CD8-positive, alpha-beta memory T cell (primary cell): ENCODE results near the gene GLO1. TPM values are rescaled to one million over a fixed set of nuclear protein-coding genes. Genes with fewer than 3 reads are reported as not detected.
A peak's percentile ranks its signal among the peaks of the same experiment; 100 is the strongest.
"Not testable (repeated sequence)": the region's sequence is repeated elsewhere in the genome, so short reads cannot be mapped to it uniquely, and the experiment has no call there.

Experiments used
- CTCF ChIA-PET: fragments of 350-600 bp; sonication (Branson Sonifier 250); formaldehyde crosslinking; loops from one replicate; lab custom pipeline; 2021; ENCODE audit warnings: antibody characterized with exemption; lab: Charles Lee
- POLR2A ChIA-PET: fragments of 350-600 bp; sonication (Branson Sonifier 250); formaldehyde crosslinking; loops from one replicate; lab custom pipeline; 2021; ENCODE audit warnings: antibody characterized with exemption; lab: Charles Lee
- DNase-seq, 5 donors: peaks; one replicate each; pipeline versions ENCODE4 v3.0.0 to v3.0.0-alpha.2; 2020 to 2022; ENCODE audit warnings: mixed read lengths in 1 of 5
- H3K27ac ChIP-seq: one replicate; pipeline ENCODE4 v1.7.0; 2013; ENCODE audit warnings: low read depth, mild to moderate bottlenecking, low read length, moderate library complexity
- H3K27me3 ChIP-seq: 2 replicates; pipeline ENCODE4 v1.7.0; 2013; ENCODE audit warnings: low read length, mild to moderate bottlenecking; ENCODE audit not compliant: insufficient read depth, poor library complexity, severe bottlenecking
- H3K36me3 ChIP-seq: 2 replicates; pipeline ENCODE4 v1.7.0; 2013; ENCODE audit warnings: mild to moderate bottlenecking, low read length, moderate library complexity; ENCODE audit not compliant: insufficient read depth
- H3K4me1 ChIP-seq: 2 replicates; pipeline ENCODE4 v1.7.0; 2013; ENCODE audit warnings: mild to moderate bottlenecking, low read length, moderate library complexity; ENCODE audit not compliant: insufficient read depth
- H3K4me3 ChIP-seq: 2 replicates; pipeline ENCODE4 v1.7.0; 2013; ENCODE audit warnings: mild to moderate bottlenecking, low read length
- H3K9me3 ChIP-seq: 2 replicates; pipeline ENCODE4 v1.7.0; 2013; ENCODE audit warnings: mild to moderate bottlenecking, low read length
- H3K27ac Mint-ChIP-seq, 8 donors: one replicate each; pipeline ENCODE4 v1.8.0; 2020 to 2021; ENCODE audit warnings: mixed read lengths in 8 of 8, mild to moderate bottlenecking in 6 of 8, inconsistent platforms in 3 of 8, moderate library complexity in 3 of 8
- H3K27me3 Mint-ChIP-seq, 2 donors: one replicate each; pipeline ENCODE4 v1.8.0; 2020 to 2021; ENCODE audit warnings: mixed read lengths in 2 of 2, mild to moderate bottlenecking in 1 of 2, moderate library complexity in 1 of 2
- H3K36me3 Mint-ChIP-seq, 3 donors: one replicate each; pipeline ENCODE4 v1.8.0; 2020 to 2021; ENCODE audit warnings: mixed read lengths in 3 of 3, inconsistent platforms in 1 of 3, mild to moderate bottlenecking in 1 of 3
- H3K4me1 Mint-ChIP-seq, 3 donors: one replicate each; pipeline ENCODE4 v1.8.0; 2020 to 2021; ENCODE audit warnings: mixed read lengths in 3 of 3, inconsistent platforms in 1 of 3, mild to moderate bottlenecking in 1 of 3
- H3K4me3 Mint-ChIP-seq, 7 donors: one replicate each; pipeline ENCODE4 v1.8.0; 2020 to 2021; ENCODE audit warnings: mixed read lengths in 7 of 7, mild to moderate bottlenecking in 6 of 7, moderate library complexity in 4 of 7, inconsistent platforms in 2 of 7
- H3K9me3 Mint-ChIP-seq, 5 donors: one replicate each; pipeline ENCODE4 v1.8.0; 2020 to 2022; ENCODE audit warnings: mixed read lengths in 5 of 5, mild to moderate bottlenecking in 3 of 5, moderate library complexity in 2 of 5, inconsistent platforms in 1 of 5
- polyA plus RNA-seq: library from polyadenylated mRNA; unstranded; fragments of 300-500 nt; fragmentation: Illumina TruSeq; gene quantifications from one replicate; pipeline ENCODE4 v1.2.3, GENCODE V29; 2021
- total RNA-seq, 2 experiments: library from RNA; stranded (reverse); gene quantifications; one replicate each; pipeline ENCODE4 v1.2.3, GENCODE V29; 2021

The GLO1 gene
- total and polyA plus RNA-seq, 3 experiments from 2014 or later = 98.9 to 157 (median 153) TPM

GRCh38 chr6:38703949-38704590 lies 1.1 kb upstream of the GLO1 start:
- H3K4me1 Mint-ChIP-seq = peaks cover 27 to 33% (median 28%) of the 10 kb centered on the region in 3 donors
- POLR2A ChIA-PET = interaction anchor here (0.9 to 1.9 kb wide), 2 partner anchors 10 to 17 kb away, joined by 3 to 41 read pairs; partner anchors contain the start of gene DNAH8

GRCh38 chr6:38701551-38701950 lies 1.4 kb downstream of the GLO1 start:
- peaks cover 5% of the 10 kb centered on the region for H3K9me3 ChIP-seq
- Mint-ChIP-seq H3K27me3 (peaks cover 9% of the 10 kb centered on the region in 2 donors), H3K36me3 (peaks cover 11 to 16% (median 13%) of the 10 kb centered on the region in 3 donors), H3K4me3 (peak overlapping the region; percentile 24 to 96 (median 92)), H3K27ac (peak overlapping the region in 4 of 8 donors; percentile 8 to 92 (median 84)), H3K4me1 (peaks cover 38 to 54% (median 47%) of the 10 kb centered on the region in 3 donors), H3K9me3 (peaks cover 6 to 19% (median 10%) of the 10 kb centered on the region in 5 donors)
- ChIA-PET POLR2A (interaction anchor here (0.7 to 1.2 kb wide), 2 partner anchors 12 to 1352 kb away, joined by 3 to 5 read pairs; no protein-coding TSS in a partner anchor), CTCF (interaction anchor here (2.5 kb wide), 1 partner anchor 13 kb away, joined by 14 read pairs; the partner anchor contains the start of gene DNAH8)
- no peak overlapping the region for H3K27ac ChIP-seq
- peaks cover 6% of the 10 kb centered on the region for H3K27me3 ChIP-seq
- no peaks in the 10 kb centered on the region for H3K4me1 ChIP-seq
- no peak for DNase-seq
- H3K36me3 ChIP-seq = no peaks in the 10 kb centered on the region
- H3K4me3 ChIP-seq = no peak overlapping the region

More at GRCh38 chr6:38703949-38704590, 1.1 kb upstream of the GLO1 start:
- Mint-ChIP-seq H3K27ac (no peak overlapping the region), H3K36me3 (peaks cover 7 to 14% (median 13%) of the 10 kb centered on the region in 3 donors), H3K27me3 (peaks cover 18 to 23% of the 10 kb centered on the region in 2 donors), H3K4me3 (no peak overlapping the region), H3K9me3 (peaks cover 6 to 19% (median 10%) of the 10 kb centered on the region in 5 donors)
- Histone ChIP-seq H3K4me1 (no peaks in the 10 kb centered on the region), H3K27me3 (peaks cover 6% of the 10 kb centered on the region), H3K4me3 (no peak overlapping the region), H3K27ac (no peak overlapping the region), H3K36me3 (no peaks in the 10 kb centered on the region), H3K9me3 (peaks cover 5% of the 10 kb centered on the region)
- CTCF ChIA-PET = interaction anchor here (0.7 kb wide), 1 partner anchor 9 kb away, joined by 3 read pairs; no protein-coding TSS in a partner anchor
- no peak for DNase-seq

DNA sequence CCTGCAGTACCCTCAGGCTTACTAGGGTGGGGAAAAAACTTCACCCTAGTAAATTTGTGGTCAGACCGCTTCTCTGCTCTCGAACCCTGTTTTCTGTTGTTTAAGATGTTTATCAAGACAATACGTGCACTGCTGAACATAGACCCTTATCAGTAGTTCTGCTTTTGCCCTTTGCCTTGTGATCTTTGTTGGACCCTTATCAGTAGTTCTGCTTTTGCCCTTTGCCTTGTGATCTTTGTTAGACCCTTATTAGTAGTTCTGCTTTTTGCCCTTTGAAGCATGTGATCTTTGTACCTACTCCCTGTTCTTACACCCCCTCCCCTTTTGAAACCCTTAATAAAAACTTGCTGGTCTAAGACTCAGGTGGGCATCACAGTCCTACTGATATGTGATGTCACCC lies 3.2 kb downstream of the GLO1 start:
- H3K9me3 ChIP-seq, H3K36me3 ChIP-seq, H3K27me3 ChIP-seq, CTCF ChIA-PET, H3K27me3 Mint-ChIP-seq, H3K4me1 ChIP-seq, H3K27ac ChIP-seq, DNase-seq, H3K4me3 ChIP-seq: not testable (repeated sequence)
- peaks cover 43 to 63% (median 57%) of the 10 kb centered on the region in 3 donors for H3K4me1 Mint-ChIP-seq
- H3K36me3 Mint-ChIP-seq = peaks cover 11 to 16% (median 13%) of the 10 kb centered on the region in 3 donors
- H3K4me3 Mint-ChIP-seq = peak overlapping the region in 1 of 7 donors; percentile 61
- peak overlapping the region in 1 of 8 donors; percentile 45 for H3K27ac Mint-ChIP-seq
- POLR2A ChIA-PET = interaction anchor here (1.0 kb wide), 1 partner anchor 14 kb away, joined by 4 read pairs; no protein-coding TSS in a partner anchor
- H3K9me3 Mint-ChIP-seq = peaks cover 6 to 19% (median 10%) of the 10 kb centered on the region in 5 donors

- H3K27me3 ChIP-seq = no peaks in the 10 kb centered on the region
- Mint-ChIP-seq H3K4me3 (peak overlapping the region in 1 of 7 donors; percentile 44), H3K27me3 (no peaks in the 10 kb centered on the region), H3K27ac (peak overlapping the region in 5 of 8 donors; percentile 12 to 48 (median 45)), H3K9me3 (peaks cover 6 to 19% (median 10%) of the 10 kb centered on the region in 5 donors), H3K4me1 (peaks cover 42 to 65% (median 64%) of the 10 kb centered on the region in 3 donors), H3K36me3 (peaks cover 11 to 16% (median 13%) of the 10 kb centered on the region in 3 donors)
- no peaks in the 10 kb centered on the region for H3K36me3 ChIP-seq
- H3K4me3 ChIP-seq = no peak overlapping the region
- ChIA-PET CTCF (no interaction called here), POLR2A (no interaction called here)
- H3K4me1 ChIP-seq = no peaks in the 10 kb centered on the region
- H3K9me3 ChIP-seq = peaks cover 5% of the 10 kb centered on the region
- H3K27ac ChIP-seq = no peak overlapping the region
- DNase-seq = no peak
Measured at GRCh38 chr6:38697846-38698245, 5.1 kb downstream of the GLO1 start.

- CTCF ChIA-PET = no interaction called here
- peak overlapping the region in 3 of 8 donors; percentile 2 to 13 (median 5) for H3K27ac Mint-ChIP-seq
- DNase-seq = no peak
- H3K4me1 Mint-ChIP-seq = peaks cover 39 to 65% (median 58%) of the 10 kb centered on the region in 3 donors
- peaks cover 10 to 11% (median 11%) of the 10 kb centered on the region in 3 donors for H3K36me3 Mint-ChIP-seq
- Histone ChIP-seq H3K27me3 (no peaks in the 10 kb centered on the region), H3K36me3 (no peaks in the 10 kb centered on the region), H3K27ac (no peak overlapping the region), H3K9me3 (peaks cover 5% of the 10 kb centered on the region), H3K4me3 (no peak overlapping the region), H3K4me1 (no peaks in the 10 kb centered on the region)
- no peak overlapping the region for H3K4me3 Mint-ChIP-seq
- POLR2A ChIA-PET = no interaction called here
- H3K27me3 Mint-ChIP-seq = no peaks in the 10 kb centered on the region
- H3K9me3 Mint-ChIP-seq = peaks cover 6 to 19% (median 10%) of the 10 kb centered on the region in 5 donors
Measured at GRCh38 chr6:38696345-38696744, 6.6 kb downstream of the GLO1 start.

- H3K4me3 ChIP-seq = no peak overlapping the region
- peaks cover 5% of the 10 kb centered on the region for H3K9me3 ChIP-seq
- peaks cover 35 to 63% (median 56%) of the 10 kb centered on the region in 3 donors for H3K4me1 Mint-ChIP-seq
- H3K27me3 Mint-ChIP-seq = no peaks in the 10 kb centered on the region
- H3K27ac ChIP-seq = no peak overlapping the region
- no peaks in the 10 kb centered on the region for H3K36me3 ChIP-seq
- H3K4me1 ChIP-seq = no peaks in the 10 kb centered on the region
- H3K36me3 Mint-ChIP-seq = peaks cover 9 to 11% (median 11%) of the 10 kb centered on the region in 3 donors
- DNase-seq = no peak
- H3K27ac Mint-ChIP-seq = peak overlapping the region in 3 of 8 donors; percentile 2 to 25 (median 5)
- H3K27me3 ChIP-seq = no peaks in the 10 kb centered on the region
- POLR2A ChIA-PET = no interaction called here
- no peak overlapping the region for H3K4me3 Mint-ChIP-seq
- CTCF ChIA-PET = no interaction called here
- peaks cover 6 to 17% (median 10%) of the 10 kb centered on the region in 5 donors for H3K9me3 Mint-ChIP-seq
Measured at GRCh38 chr6:38695933-38696332, 7.0 kb downstream of the GLO1 start.

DNA sequence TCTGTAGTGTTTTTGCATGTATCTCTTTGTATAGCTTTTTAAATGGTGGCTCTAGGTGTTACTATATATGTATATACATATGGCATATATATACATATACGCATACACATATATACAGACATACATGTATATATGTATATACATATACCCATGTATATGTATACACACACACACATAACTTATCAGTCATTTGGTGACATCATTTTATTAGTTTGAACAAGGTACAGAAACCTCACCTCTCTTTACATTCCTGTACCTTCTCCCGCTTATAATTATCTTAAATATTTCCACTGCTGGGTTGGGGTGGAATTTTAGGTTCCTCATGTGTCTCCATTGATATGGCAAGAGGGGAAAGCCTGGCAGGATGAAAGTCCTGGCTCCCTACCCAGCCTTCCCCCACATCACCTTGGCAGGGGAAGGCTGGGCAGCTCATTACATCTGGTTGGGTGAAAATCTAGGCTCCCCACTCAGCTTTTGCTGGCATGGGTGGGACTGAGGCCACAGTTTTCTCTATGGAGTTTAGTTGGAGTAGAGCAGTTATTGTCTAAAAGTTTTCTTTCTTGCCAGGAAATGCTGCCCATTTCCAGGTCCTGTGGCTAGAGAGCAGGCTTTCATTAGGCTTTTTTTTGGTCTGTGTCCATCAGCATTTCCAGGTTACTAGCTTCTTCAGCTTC lies 7.6 kb downstream of the GLO1 start:
- H3K36me3 Mint-ChIP-seq = peaks cover 8 to 11% (median 11%) of the 10 kb centered on the region in 3 donors
- H3K9me3 ChIP-seq = peaks cover 4% of the 10 kb centered on the region
- ChIA-PET CTCF (interaction anchor here (1.2 kb wide), 1 partner anchor 8 kb away, joined by 3 read pairs; no protein-coding TSS in a partner anchor), POLR2A (no interaction called here)
- no peak overlapping the region for H3K4me3 Mint-ChIP-seq
- H3K9me3 Mint-ChIP-seq = peaks cover 6 to 15% (median 8%) of the 10 kb centered on the region in 5 donors
- no peak for DNase-seq
- no peaks in the 10 kb centered on the region for H3K4me1 ChIP-seq
- no peaks in the 10 kb centered on the region for H3K36me3 ChIP-seq
- H3K4me3 ChIP-seq = no peak overlapping the region
- H3K27me3 Mint-ChIP-seq = no peaks in the 10 kb centered on the region
- H3K27ac ChIP-seq = no peak overlapping the region
- peaks cover 33 to 62% (median 54%) of the 10 kb centered on the region in 3 donors for H3K4me1 Mint-ChIP-seq
- peak overlapping the region in 1 of 8 donors; percentile 2 for H3K27ac Mint-ChIP-seq
- no peaks in the 10 kb centered on the region for H3K27me3 ChIP-seq
